Measurements from ENCODE around the gene BAAT. TPM values are rescaled to one million over a fixed set of nuclear protein-coding genes. Genes with fewer than 3 reads are reported as not detected.

Gene BAAT
- total and polyA plus RNA-seq, 2 donors from 2014 or later: 0.09 to 0.15 TPM

DNA sequence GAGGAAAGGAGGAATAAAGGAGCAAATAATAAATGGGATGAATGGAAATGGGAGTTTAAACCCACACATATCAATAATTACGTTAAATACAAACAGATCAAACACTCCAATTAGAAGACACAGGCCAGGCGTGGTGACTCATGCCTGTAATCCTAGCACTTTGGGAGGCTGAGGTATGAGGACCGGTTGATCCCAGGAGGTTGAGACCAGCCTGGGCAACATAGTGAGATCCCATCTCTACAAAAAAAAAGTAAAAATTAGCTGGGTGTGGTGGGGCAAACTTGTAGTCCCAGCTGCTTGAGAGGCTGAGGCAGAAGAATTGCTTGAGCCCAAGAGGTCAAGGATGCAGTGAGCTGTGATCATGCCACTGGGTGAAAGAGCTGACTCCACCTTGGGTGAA, 3.7 kb downstream of the BAAT start:
- intact Hi-C loops (cut with DNase I): no loop called here
- Histone ChIP-seq H3K4me1 (ENCODE audit: control insufficient read depth in 2 of 3, insufficient read depth in 2 of 3, low read depth in 1 of 3, low read length in 3 of 3) (no peaks in the 10 kb centered on the region), H3K36me3 (ENCODE audit: control insufficient read depth in 2 of 3, insufficient read depth in 3 of 3, low read length in 3 of 3) (no peaks in the 10 kb centered on the region), H3K27me3 (ENCODE audit: control insufficient read depth, insufficient read depth, low read length) (no peaks in the 10 kb centered on the region), H3K27ac (ENCODE audit: low read depth in 2 of 2, low read length in 2 of 2) (no peak overlapping the region), H3K9ac (ENCODE audit: low read length in 3 of 3) (no peak overlapping the region), H3K4me3 (ENCODE audit: low read length in 3 of 3) (no peak overlapping the region), H3K9me3 (ENCODE audit: control insufficient read depth in 2 of 3, insufficient read depth in 1 of 3, low read length in 3 of 3) (peaks cover 0 to 4% (median 0%) of the 10 kb centered on the region in 3 donors)
- no peak for FAIRE-seq
- TF ChIP-seq, protein P1, sequence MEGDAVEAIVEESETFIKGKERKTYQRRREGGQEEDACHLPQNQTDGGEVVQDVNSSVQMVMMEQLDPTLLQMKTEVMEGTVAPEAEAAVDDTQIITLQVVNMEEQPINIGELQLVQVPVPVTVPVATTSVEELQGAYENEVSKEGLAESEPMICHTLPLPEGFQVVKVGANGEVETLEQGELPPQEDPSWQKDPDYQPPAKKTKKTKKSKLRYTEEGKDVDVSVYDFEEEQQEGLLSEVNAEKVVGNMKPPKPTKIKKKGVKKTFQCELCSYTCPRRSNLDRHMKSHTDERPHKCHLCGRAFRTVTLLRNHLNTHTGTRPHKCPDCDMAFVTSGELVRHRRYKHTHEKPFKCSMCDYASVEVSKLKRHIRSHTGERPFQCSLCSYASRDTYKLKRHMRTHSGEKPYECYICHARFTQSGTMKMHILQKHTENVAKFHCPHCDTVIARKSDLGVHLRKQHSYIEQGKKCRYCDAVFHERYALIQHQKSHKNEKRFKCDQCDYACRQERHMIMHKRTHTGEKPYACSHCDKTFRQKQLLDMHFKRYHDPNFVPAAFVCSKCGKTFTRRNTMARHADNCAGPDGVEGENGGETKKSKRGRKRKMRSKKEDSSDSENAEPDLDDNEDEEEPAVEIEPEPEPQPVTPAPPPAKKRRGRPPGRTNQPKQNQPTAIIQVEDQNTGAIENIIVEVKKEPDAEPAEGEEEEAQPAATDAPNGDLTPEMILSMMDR (IDR thresholded peaks at IDR 0.05; ENCODE audit: borderline replicate concordance, extremely low read depth, insufficient read depth): no peak
- no peak for DNase-seq

GRCh38 chr9:101380295-101380694, 4.5 kb downstream of the BAAT start:
- intact Hi-C loops (cut with DNase I): no loop called here
- no peak overlapping the region for H3K27ac ChIP-seq (ENCODE audit: low read depth in 2 of 2, low read length in 2 of 2)
- no peak for FAIRE-seq

DNA sequence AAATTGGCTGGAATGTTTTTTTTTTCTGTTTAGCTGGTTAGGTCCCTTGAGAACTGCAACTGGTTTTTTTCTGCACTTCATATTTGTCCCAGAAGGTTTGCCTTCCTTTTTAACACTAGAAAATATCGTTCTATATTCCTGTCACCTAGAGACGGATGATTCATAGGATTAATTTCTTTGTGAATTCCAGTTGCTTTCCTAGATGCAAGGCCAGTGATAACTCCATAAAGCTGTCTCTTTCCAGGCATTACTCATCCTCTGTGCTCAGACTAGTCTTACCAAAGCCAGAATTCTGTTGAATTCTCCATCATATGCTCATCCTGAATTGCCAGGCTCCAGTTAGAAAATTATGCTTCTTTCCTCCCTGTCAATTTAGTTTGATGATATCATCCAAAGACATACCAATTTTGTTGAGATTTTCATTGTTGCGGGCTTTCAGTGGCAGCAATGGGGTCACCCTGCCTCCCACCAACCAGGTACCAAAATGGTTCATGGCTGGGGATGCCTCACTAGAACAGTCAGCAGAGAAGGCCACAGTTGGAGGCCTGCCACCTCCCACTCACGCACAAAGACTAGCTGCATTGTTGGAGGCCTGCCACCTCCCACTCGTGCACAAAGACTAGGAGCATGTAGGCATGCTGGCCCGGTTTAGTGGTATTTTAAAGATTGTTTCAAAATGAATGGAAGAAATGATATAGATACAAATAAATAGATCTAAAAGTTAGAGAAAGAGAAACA, 8.5 kb downstream of the BAAT start:
- no peak overlapping the region for H3K4me3 ChIP-seq (ENCODE audit: low read length in 3 of 3)
- no peaks in the 10 kb centered on the region for H3K27me3 ChIP-seq (ENCODE audit: control insufficient read depth, insufficient read depth, low read length)
- no peaks in the 10 kb centered on the region for H3K4me1 ChIP-seq (ENCODE audit: control insufficient read depth in 2 of 3, insufficient read depth in 2 of 3, low read depth in 1 of 3, low read length in 3 of 3)
- no peak overlapping the region for H3K9ac ChIP-seq (ENCODE audit: low read length in 3 of 3)
- FAIRE-seq (no peak), DNase-seq (no peak)
- no peaks in the 10 kb centered on the region for H3K9me3 ChIP-seq (ENCODE audit: control insufficient read depth in 2 of 3, insufficient read depth in 1 of 3, low read length in 3 of 3)
- no peak overlapping the region for H3K27ac ChIP-seq (ENCODE audit: low read depth in 2 of 2, low read length in 2 of 2)
- H3K36me3 ChIP-seq (ENCODE audit: control insufficient read depth in 2 of 3, insufficient read depth in 3 of 3, low read length in 3 of 3): no peaks in the 10 kb centered on the region
- intact Hi-C loops (cut with DNase I): no loop called here
- TF ChIP-seq, protein P1 (IDR thresholded peaks at IDR 0.05; ENCODE audit: borderline replicate concordance, extremely low read depth, insufficient read depth): no peak

More at GRCh38 chr9:101380295-101380694, 4.5 kb downstream of the BAAT start:
- TF ChIP-seq, protein P1 (IDR thresholded peaks at IDR 0.05; ENCODE audit: borderline replicate concordance, extremely low read depth, insufficient read depth): no peak
- DNase-seq: no peak
- H3K9me3 ChIP-seq (ENCODE audit: control insufficient read depth in 2 of 3, insufficient read depth in 1 of 3, low read length in 3 of 3): peaks cover 0 to 3% (median 0%) of the 10 kb centered on the region in 3 donors
- no peak overlapping the region for H3K9ac ChIP-seq (ENCODE audit: low read length in 3 of 3)
- no peak overlapping the region for H3K4me3 ChIP-seq (ENCODE audit: low read length in 3 of 3)
- H3K36me3 ChIP-seq (ENCODE audit: control insufficient read depth in 2 of 3, insufficient read depth in 3 of 3, low read length in 3 of 3): no peaks in the 10 kb centered on the region
- H3K4me1 ChIP-seq (ENCODE audit: control insufficient read depth in 2 of 3, insufficient read depth in 2 of 3, low read depth in 1 of 3, low read length in 3 of 3): no peaks in the 10 kb centered on the region
- no peaks in the 10 kb centered on the region for H3K27me3 ChIP-seq (ENCODE audit: control insufficient read depth, insufficient read depth, low read length)
